HepG2 (cell line): Measurements from ENCODE around the gene KCNQ1OT1. TPM values are rescaled to one million over a fixed set of nuclear protein-coding genes. Genes with fewer than 3 reads are reported as not detected.
A peak's percentile ranks its signal among the peaks of the same experiment; 100 is the strongest.

Experiments used
- ATAD3A ChIP-seq: sonication (generic); formaldehyde crosslinking; IDR thresholded peaks from 2 replicates; pipeline ENCODE4 v1.4.0; 2020; ENCODE audit warnings: missing genetic modification reagents
- ATF7 ChIP-seq, 2 experiments: fragments of 450-650 bp in 1 of 2; sonication (generic) in 1 of 2; formaldehyde crosslinking in 1 of 2; IDR thresholded peaks; 2 replicates each; pipeline versions ENCODE4 v1.4.0 to v1.6.1; 2016 to 2020; ENCODE audit warnings: antibody characterized with exemption in 1 of 2, mild to moderate bottlenecking in 1 of 2, missing genetic modification reagents in 1 of 2
- PITX1 ChIP-seq: sonication (generic); formaldehyde crosslinking; IDR thresholded peaks from 2 replicates; pipeline ENCODE4 v1.5.1; 2020; ENCODE audit warnings: mild to moderate bottlenecking, missing genetic modification reagents
- ZBTB14 ChIP-seq: sonication (generic); formaldehyde crosslinking; IDR thresholded peaks from 2 replicates; pipeline ENCODE4 v1.4.0; 2020; ENCODE audit warnings: missing genetic modification reagents
- ZBTB46 ChIP-seq: sonication (generic); formaldehyde crosslinking; IDR thresholded peaks from 2 replicates; pipeline ENCODE4 v1.4.0; 2020; ENCODE audit warnings: mild to moderate bottlenecking, missing genetic modification reagents, borderline replicate concordance
- ZFP82 ChIP-seq: sonication (generic); formaldehyde crosslinking; IDR thresholded peaks from 2 replicates; pipeline ENCODE4 v1.5.1; 2020; ENCODE audit warnings: mild to moderate bottlenecking, missing genetic modification reagents, borderline replicate concordance
- ZNF367 ChIP-seq: sonication (generic); formaldehyde crosslinking; IDR thresholded peaks from 2 replicates; pipeline ENCODE4 v1.4.0; 2020; ENCODE audit warnings: missing genetic modification reagents, borderline replicate concordance
- ZNF598 ChIP-seq: sonication (generic); formaldehyde crosslinking; IDR thresholded peaks from 2 replicates; pipeline ENCODE4 v1.5.1; 2020; ENCODE audit warnings: mild to moderate bottlenecking, missing genetic modification reagents, borderline replicate concordance
- ZNF614 ChIP-seq: IDR thresholded peaks from 2 replicates; pipeline ENCODE4 v1.6.1; 2018; ENCODE audit warnings: missing biosample characterization, missing genetic modification reagents, inconsistent platforms, borderline replicate concordance
- ZNF746 ChIP-seq: sonication (generic); formaldehyde crosslinking; IDR thresholded peaks from 2 replicates; pipeline ENCODE4 v1.8.0; 2022; ENCODE audit warnings: mild to moderate bottlenecking, missing genetic modification reagents
- ZNF800 ChIP-seq: sonication (generic); formaldehyde crosslinking; IDR thresholded peaks from 2 replicates; pipeline ENCODE4 v1.4.0; 2020; ENCODE audit warnings: missing genetic modification reagents
- polyA plus RNA-seq, 8 experiments: library from polyadenylated mRNA; depleted of rRNA in 3 of 8; stranded (reverse) in 7 of 8; unstranded in 1 of 8; fragments of >200 nt; fragmentation: Illumina TruSeq in 4 of 8; extraction: Trizol in 4 of 8; gene quantifications; 2 replicates each; pipeline versions ENCODE4 v1.2.1 to v1.2.3, GENCODE V29; 2011 to 2016; ENCODE audit warnings: low read depth in 4 of 8, missing spikeins in 1 of 8, mixed read lengths in 1 of 8; ENCODE audit not compliant: insufficient read depth in 1 of 8
- total RNA-seq, 5 experiments: library from RNA; depleted of rRNA; stranded (reverse); fragments of >200 nt; fragmentation: Illumina TruSeq; extraction: Trizol; gene quantifications; 2 replicates each; pipeline ENCODE4 v1.2.3, GENCODE V29; 2016; ENCODE audit warnings: low read depth in 1 of 5
- TF ChIP-seq, protein P1 (sequence below): sonication (generic); formaldehyde crosslinking; IDR thresholded peaks from 2 replicates; pipeline ENCODE4 v1.8.1; 2023; ENCODE audit warnings: mild to moderate bottlenecking, moderate library complexity, missing genetic modification reagents
- TF ChIP-seq, protein P2 (sequence below): sonication (generic); formaldehyde crosslinking; IDR thresholded peaks from 2 replicates; pipeline ENCODE4 v1.5.0; 2020; ENCODE audit warnings: missing genetic modification reagents
- TF ChIP-seq, protein P3 (sequence below): sonication (generic); formaldehyde crosslinking; IDR thresholded peaks from 2 replicates; pipeline ENCODE4 v1.5.1; 2020; ENCODE audit warnings: missing genetic modification reagents, mild to moderate bottlenecking, borderline replicate concordance

The KCNQ1OT1 gene
- total and polyA plus RNA-seq, 2 of the 13 experiments (the other 11 are each of a cell fraction or from before 2014, with no cell fraction given), result 1.3 to 18.9 TPM

- TF ChIP-seq, protein P1, sequence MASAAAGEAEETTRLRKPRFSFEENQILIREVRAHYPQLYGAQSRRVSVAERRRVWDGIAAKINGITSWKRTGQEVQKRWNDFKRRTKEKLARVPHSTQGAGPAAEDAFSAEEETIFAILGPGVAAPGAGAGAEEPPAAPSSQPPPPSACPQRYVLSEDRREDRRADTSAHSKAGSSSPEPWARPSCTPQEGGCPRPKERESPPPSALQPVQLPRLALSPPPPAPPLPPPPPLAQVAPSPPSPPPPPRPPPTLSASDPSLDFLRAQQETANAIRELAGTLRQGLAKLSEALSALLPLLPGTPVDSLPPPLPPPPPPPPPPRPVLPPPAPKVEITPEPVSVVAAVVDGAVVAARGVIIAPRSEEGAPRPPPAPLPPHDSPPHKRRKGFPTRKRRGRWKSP (CRISPR knock-in tag), result 0 out of 2 replicates have a peak, but pooled peaks have one; percentile 34
- no peak for TF ChIP-seq ZBTB14 (CRISPR knock-in tag)
- peak; percentile 83 for TF ChIP-seq PITX1 (CRISPR knock-in tag)
- 0 out of 2 replicates have a peak, but pooled peaks have one; percentile 44 for TF ChIP-seq ZNF598
- no peak for TF ChIP-seq ATAD3A (CRISPR knock-in tag)
- no peak for TF ChIP-seq ZFP82
- peak; percentile 70; the same call in 1 of the 2 replicates for TF ChIP-seq ZNF746 (CRISPR knock-in tag)
- no peak for TF ChIP-seq ATF7 (IDR thresholded peaks at IDR 0.05)
- TF ChIP-seq ATF7 (CRISPR knock-in tag; IDR thresholded peaks at IDR 0.05), result 0 out of 2 replicates have a peak, but pooled peaks have one; percentile 57
- TF ChIP-seq, protein P2, sequence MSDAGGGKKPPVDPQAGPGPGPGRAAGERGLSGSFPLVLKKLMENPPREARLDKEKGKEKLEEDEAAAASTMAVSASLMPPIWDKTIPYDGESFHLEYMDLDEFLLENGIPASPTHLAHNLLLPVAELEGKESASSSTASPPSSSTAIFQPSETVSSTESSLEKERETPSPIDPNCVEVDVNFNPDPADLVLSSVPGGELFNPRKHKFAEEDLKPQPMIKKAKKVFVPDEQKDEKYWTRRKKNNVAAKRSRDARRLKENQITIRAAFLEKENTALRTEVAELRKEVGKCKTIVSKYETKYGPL (CRISPR knock-in tag), result peak; percentile 78
- TF ChIP-seq ZNF800 (CRISPR knock-in tag), result peak; percentile 94
- TF ChIP-seq ZBTB46 (CRISPR knock-in tag), result no peak
- TF ChIP-seq ZNF614, result peak; percentile 80; the same call in 1 of the 2 replicates
- TF ChIP-seq ZNF367 (CRISPR knock-in tag), result no peak
- TF ChIP-seq, protein P3, sequence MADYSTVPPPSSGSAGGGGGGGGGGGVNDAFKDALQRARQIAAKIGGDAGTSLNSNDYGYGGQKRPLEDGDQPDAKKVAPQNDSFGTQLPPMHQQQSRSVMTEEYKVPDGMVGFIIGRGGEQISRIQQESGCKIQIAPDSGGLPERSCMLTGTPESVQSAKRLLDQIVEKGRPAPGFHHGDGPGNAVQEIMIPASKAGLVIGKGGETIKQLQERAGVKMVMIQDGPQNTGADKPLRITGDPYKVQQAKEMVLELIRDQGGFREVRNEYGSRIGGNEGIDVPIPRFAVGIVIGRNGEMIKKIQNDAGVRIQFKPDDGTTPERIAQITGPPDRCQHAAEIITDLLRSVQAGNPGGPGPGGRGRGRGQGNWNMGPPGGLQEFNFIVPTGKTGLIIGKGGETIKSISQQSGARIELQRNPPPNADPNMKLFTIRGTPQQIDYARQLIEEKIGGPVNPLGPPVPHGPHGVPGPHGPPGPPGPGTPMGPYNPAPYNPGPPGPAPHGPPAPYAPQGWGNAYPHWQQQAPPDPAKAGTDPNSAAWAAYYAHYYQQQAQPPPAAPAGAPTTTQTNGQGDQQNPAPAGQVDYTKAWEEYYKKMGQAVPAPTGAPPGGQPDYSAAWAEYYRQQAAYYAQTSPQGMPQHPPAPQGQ (CRISPR knock-in tag), result peak; percentile 17; the same call in 1 of the 2 replicates
These were observed 32.6 kb upstream of the KCNQ1OT1 start (continued) for GRCh38 chr11:2732261-2732939.
